ENCODE results near the gene SCAF8.

- TF ChIP-seq, protein P1, sequence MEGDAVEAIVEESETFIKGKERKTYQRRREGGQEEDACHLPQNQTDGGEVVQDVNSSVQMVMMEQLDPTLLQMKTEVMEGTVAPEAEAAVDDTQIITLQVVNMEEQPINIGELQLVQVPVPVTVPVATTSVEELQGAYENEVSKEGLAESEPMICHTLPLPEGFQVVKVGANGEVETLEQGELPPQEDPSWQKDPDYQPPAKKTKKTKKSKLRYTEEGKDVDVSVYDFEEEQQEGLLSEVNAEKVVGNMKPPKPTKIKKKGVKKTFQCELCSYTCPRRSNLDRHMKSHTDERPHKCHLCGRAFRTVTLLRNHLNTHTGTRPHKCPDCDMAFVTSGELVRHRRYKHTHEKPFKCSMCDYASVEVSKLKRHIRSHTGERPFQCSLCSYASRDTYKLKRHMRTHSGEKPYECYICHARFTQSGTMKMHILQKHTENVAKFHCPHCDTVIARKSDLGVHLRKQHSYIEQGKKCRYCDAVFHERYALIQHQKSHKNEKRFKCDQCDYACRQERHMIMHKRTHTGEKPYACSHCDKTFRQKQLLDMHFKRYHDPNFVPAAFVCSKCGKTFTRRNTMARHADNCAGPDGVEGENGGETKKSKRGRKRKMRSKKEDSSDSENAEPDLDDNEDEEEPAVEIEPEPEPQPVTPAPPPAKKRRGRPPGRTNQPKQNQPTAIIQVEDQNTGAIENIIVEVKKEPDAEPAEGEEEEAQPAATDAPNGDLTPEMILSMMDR (IDR thresholded peaks at IDR 0.05) = no peak
- TF ChIP-seq EZH2 (IDR thresholded peaks at IDR 0.05; ENCODE audit: borderline replicate concordance, insufficient read depth, low read depth, low read length, poor library complexity, severe bottlenecking) = no peak
Measured at GRCh38 chr6:154758125-154758524, 24.9 kb downstream of the SCAF8 start.
